Activated B cell treated with CpG ODN at 0.5 μM for 24 hours (primary cell): ENCODE data around the gene WNT9B. TPM values are rescaled to one million over a fixed set of nuclear protein-coding genes. Genes with fewer than 3 reads are reported as not detected.

ENCODE experiments used
- ATAC-seq: fragments of 200-7000 bp; cut with Tn5 transposase; one replicate; pipeline ENCODE4 v1.10.0; 2021; ENCODE audit warnings: low read depth, mild to moderate bottlenecking, moderate library complexity
- CTCF ChIA-PET: fragments of 350-600 bp; sonication (Branson Sonifier 250); formaldehyde crosslinking; loops from one replicate; lab custom pipeline; 2021; ENCODE audit warnings: antibody characterized with exemption; lab: Charles Lee
- POLR2A ChIA-PET: fragments of 350-600 bp; sonication (Branson Sonifier 250); formaldehyde crosslinking; loops from one replicate; lab custom pipeline; 2021; ENCODE audit warnings: antibody characterized with exemption; lab: Charles Lee
- DNase-seq: peaks from one replicate; pipeline ENCODE4 v3.0.0; 2022
- H3K27ac Mint-ChIP-seq: one replicate; pipeline ENCODE4 v1.8.0; 2020; ENCODE audit warnings: mixed read lengths
- H3K27me3 Mint-ChIP-seq: one replicate; pipeline ENCODE4 v1.8.0; 2021; ENCODE audit warnings: mixed read lengths
- H3K36me3 Mint-ChIP-seq: one replicate; pipeline ENCODE4 v1.8.0; 2021; ENCODE audit warnings: low read depth, mixed read lengths
- H3K4me1 Mint-ChIP-seq: one replicate; pipeline ENCODE4 v1.8.0; 2021; ENCODE audit warnings: mixed read lengths
- H3K4me3 Mint-ChIP-seq: one replicate; pipeline ENCODE4 v1.8.0; 2020; ENCODE audit warnings: mild to moderate bottlenecking, mixed read lengths
- H3K9me3 Mint-ChIP-seq: one replicate; pipeline ENCODE4 v1.8.0; 2020; ENCODE audit warnings: mixed read lengths
- intact Hi-C: fragments of 100-400 bp; cut with micrococcal nuclease; formaldehyde crosslinking; loops from one replicate; pipeline ENCODE4 v1.15.1; 2024
- total RNA-seq: library from RNA; stranded (reverse); gene quantifications from 2 replicates; pipeline ENCODE4 v1.2.3, GENCODE V29; 2022
- TF ChIP-seq, protein P1 (sequence below): fragments of 200-600 bp; IDR thresholded peaks from one replicate; pipeline ENCODE4 v1.8.0; 2022; ENCODE audit warnings: antibody characterized with exemption, mild to moderate bottlenecking

WNT9B gene
- total RNA-seq, 1 donor from 2014 or later: not detected

DNA sequence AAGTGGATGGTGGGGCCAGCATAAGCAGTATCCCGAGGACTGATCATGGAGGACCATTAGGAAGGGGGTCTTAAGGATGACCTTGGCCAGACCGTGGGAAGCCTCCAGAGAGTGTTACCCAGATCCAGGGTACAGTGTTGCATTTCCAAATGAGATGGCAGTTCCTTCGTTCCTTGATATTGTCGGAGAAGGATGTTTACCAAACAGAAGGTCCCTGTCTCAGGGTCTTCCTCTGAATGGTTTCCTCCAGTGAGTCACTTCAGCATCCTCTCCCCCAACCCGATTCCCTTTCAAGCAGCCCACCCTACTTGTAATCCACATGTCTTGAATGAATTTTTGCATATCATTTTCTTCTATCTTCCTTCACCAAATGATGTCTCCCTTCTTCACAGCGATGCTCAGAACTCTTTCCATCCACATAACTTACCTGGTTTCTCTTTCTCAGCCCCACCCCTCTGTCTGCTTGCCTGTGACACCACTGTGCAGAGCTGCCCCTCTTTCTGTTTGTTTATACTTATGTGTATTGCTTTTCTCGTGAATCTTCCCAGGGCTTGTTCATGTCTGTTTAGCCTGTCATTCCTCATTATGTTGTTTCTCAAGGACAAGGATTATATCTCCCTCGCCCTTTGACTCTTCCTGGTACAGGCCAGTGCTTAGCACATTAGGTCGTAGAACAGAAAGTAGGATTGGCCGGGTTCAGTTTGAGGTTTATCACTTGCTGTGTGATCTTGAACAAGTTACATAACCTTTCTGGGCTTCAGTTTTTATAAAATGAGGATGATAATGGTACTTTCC lies 77.3 kb downstream of the WNT9B start:
- H3K36me3 Mint-ChIP-seq: peaks cover 52% of the 10 kb centered on the region
- ATAC-seq: no peak
- H3K27me3 Mint-ChIP-seq: no peaks in the 10 kb centered on the region
- no peaks in the 10 kb centered on the region for H3K9me3 Mint-ChIP-seq
- H3K27ac Mint-ChIP-seq: no peak overlapping the region
- H3K4me3 Mint-ChIP-seq: no peak overlapping the region
- peaks cover 40% of the 10 kb centered on the region for H3K4me1 Mint-ChIP-seq
- POLR2A ChIA-PET: no interaction called here
- TF ChIP-seq, protein P1, sequence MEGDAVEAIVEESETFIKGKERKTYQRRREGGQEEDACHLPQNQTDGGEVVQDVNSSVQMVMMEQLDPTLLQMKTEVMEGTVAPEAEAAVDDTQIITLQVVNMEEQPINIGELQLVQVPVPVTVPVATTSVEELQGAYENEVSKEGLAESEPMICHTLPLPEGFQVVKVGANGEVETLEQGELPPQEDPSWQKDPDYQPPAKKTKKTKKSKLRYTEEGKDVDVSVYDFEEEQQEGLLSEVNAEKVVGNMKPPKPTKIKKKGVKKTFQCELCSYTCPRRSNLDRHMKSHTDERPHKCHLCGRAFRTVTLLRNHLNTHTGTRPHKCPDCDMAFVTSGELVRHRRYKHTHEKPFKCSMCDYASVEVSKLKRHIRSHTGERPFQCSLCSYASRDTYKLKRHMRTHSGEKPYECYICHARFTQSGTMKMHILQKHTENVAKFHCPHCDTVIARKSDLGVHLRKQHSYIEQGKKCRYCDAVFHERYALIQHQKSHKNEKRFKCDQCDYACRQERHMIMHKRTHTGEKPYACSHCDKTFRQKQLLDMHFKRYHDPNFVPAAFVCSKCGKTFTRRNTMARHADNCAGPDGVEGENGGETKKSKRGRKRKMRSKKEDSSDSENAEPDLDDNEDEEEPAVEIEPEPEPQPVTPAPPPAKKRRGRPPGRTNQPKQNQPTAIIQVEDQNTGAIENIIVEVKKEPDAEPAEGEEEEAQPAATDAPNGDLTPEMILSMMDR: no peak
- intact Hi-C loops: no loop called here
- DNase-seq: no peak
- CTCF ChIA-PET: no interaction called here

DNA sequence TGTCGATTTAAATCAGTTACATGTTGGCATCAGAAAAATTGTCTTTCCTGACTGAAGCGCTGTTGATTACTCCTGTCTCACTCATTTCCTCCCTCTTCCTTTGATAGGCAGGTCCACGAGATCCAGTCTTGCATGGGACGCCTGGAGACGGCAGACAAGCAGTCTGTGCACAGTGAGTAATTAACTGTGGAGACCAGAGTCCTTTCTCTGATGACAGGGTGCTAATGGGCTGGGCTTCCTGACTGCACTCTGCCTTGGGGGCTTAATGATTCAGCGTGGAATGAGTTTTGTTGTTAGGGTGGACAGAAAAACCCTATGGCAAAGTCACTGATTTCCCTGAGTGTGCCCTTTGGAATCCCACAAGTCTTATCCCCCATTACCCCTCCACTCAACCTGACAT lies 78.0 kb downstream of the WNT9B start:
- H3K4me3 Mint-ChIP-seq: no peak overlapping the region
- no peak for DNase-seq
- CTCF ChIA-PET: no interaction called here
- H3K27me3 Mint-ChIP-seq: no peaks in the 10 kb centered on the region
- no peak for ATAC-seq
- intact Hi-C loops: no loop called here
- no peaks in the 10 kb centered on the region for H3K9me3 Mint-ChIP-seq
- peaks cover 32% of the 10 kb centered on the region for H3K4me1 Mint-ChIP-seq
- TF ChIP-seq, protein P1: no peak
- peaks cover 59% of the 10 kb centered on the region for H3K36me3 Mint-ChIP-seq
- POLR2A ChIA-PET: no interaction called here
- H3K27ac Mint-ChIP-seq: no peak overlapping the region

DNA sequence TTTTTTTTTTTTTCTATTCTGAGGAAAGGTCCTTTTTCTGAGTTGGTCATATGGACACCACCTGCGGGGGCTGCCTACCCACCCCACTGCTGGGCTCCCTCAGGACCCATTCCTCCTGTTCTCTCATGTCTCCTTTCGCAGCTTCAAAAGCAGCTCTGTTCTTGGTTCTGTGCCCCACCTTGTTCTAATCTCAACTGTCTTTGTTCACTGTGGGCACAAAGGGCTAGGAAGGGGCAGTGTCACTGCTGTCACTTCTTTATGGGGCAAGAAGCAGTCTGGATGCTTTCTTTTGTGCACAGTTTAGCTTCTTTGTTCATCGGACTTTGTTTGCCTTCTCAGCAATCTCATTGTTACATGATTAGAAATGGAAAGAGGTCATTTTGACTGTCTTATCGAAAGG lies 78.7 kb downstream of the WNT9B start:
- H3K9me3 Mint-ChIP-seq: no peaks in the 10 kb centered on the region
- peaks cover 65% of the 10 kb centered on the region for H3K36me3 Mint-ChIP-seq
- H3K27me3 Mint-ChIP-seq: no peaks in the 10 kb centered on the region
- ChIA-PET POLR2A (interaction anchor here (0.7 kb wide), 1 partner anchor 1012 kb away, joined by 3 read pairs; the partner anchor contains the start of gene PNPO), CTCF (interaction anchor here (0.6 to 1.0 kb wide), 2 partner anchors 9 to 965 kb away, joined by 3 read pairs; no protein-coding TSS in a partner anchor)
- intact Hi-C loops: no loop called here
- no peak overlapping the region for H3K4me3 Mint-ChIP-seq
- no peak for DNase-seq
- H3K27ac Mint-ChIP-seq: no peak overlapping the region
- H3K4me1 Mint-ChIP-seq: peaks cover 26% of the 10 kb centered on the region
- no peak for ATAC-seq
- TF ChIP-seq, protein P1: no peak

DNA sequence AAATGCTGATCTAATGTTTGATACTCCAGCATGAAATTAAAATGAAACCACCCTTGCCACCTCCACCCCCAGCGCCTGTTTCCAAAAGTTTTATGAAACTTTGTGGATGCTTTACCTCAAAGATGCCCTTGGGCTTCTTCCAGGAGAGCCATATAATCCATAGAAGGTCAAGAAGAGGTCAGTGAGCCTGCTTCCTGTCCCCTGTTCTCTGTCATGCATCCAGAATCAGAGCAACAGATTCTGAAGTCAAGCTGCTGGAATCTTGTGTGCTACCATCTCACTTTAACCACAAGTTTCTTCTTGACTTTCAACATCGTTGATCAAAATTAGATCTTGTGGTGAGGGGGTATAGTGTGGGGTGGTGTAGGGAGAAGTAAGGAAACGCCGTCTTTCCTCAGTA lies 80.2 kb downstream of the WNT9B start:
- DNase-seq (no peak), ATAC-seq (no peak)
- Mint-ChIP-seq H3K36me3 (peaks cover 77% of the 10 kb centered on the region), H3K4me1 (peaks cover 16% of the 10 kb centered on the region), H3K27ac (no peak overlapping the region), H3K4me3 (no peak overlapping the region), H3K9me3 (no peaks in the 10 kb centered on the region), H3K27me3 (no peaks in the 10 kb centered on the region)
- POLR2A ChIA-PET: no interaction called here
- TF ChIP-seq, protein P1: no peak
- intact Hi-C loops: no loop called here
- CTCF ChIA-PET: no interaction called here

DNA sequence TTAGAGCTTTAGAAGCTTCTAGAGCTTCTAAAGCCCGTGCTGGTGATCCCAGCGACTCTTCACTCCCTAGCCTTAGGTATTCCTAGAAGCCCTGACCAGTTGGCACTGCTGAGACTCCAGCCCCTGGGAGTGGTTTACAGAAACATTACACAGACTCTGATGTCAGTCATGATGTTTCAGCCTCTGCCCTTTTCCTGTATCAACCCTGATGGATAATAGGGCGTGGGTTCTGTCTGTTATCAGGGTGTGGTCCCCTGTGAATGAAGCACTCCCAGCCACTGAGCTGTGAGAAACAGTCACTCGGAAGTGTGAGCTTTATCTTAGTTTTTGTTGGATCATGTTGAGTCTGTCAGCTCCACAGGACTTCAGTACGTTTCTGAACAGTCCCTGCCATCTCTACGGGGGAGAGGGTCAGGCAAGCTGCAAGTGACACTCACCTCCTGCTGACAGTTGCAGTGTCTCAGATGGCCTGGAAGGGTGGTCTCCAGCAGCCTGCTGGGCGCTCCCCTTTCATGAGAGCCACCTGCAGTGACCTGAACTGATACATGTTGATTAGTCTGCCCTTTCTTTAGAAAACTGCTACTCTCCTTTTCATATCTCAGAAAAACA lies 84.4 kb downstream of the WNT9B start:
- DNase-seq (no peak), ATAC-seq (no peak)
- H3K4me1 Mint-ChIP-seq: no peaks in the 10 kb centered on the region
- H3K4me3 Mint-ChIP-seq: no peak overlapping the region
- ChIA-PET POLR2A (no interaction called here), CTCF (no interaction called here)
- intact Hi-C loops: no loop called here
- TF ChIP-seq, protein P1: no peak
- H3K27me3 Mint-ChIP-seq: no peaks in the 10 kb centered on the region
- no peak overlapping the region for H3K27ac Mint-ChIP-seq
- no peaks in the 10 kb centered on the region for H3K9me3 Mint-ChIP-seq
- peaks cover 98% of the 10 kb centered on the region for H3K36me3 Mint-ChIP-seq
